Occipital lobe (tissue), 2 donors: ENCODE data around the gene DUSP11. TPM values are rescaled to one million over a fixed set of nuclear protein-coding genes. Genes with fewer than 3 reads are reported as not detected.
"Not testable (repeated sequence)": the region's sequence is repeated elsewhere in the genome, so short reads cannot be mapped to it uniquely, and the experiment has no call there.

Source experiments
- DNase-seq: peaks from one replicate; lab custom pipeline; 2025; lab: John Stamatoyannopoulos, UW
- total RNA-seq: library from RNA; depleted of rRNA; stranded (reverse); fragments of >200 nt; gene quantifications from one replicate; pipeline ENCODE4 v1.2.3, GENCODE V29; 2014

Gene DUSP11
- total RNA-seq, 1 donor from 2014 or later: 32.3 TPM

- DNase-seq: no peak
Observed at GRCh38 chr2:73776381-73776780, 3.5 kb downstream of the DUSP11 start.

- no peak for DNase-seq
Observed at GRCh38 chr2:73772819-73773218, 7.1 kb downstream of the DUSP11 start.

GRCh38 chr2:73770725-73771124, 9.2 kb downstream of the DUSP11 start:
- no peak for DNase-seq

GRCh38 chr2:73766994-73767393, 12.9 kb downstream of the DUSP11 start:
- DNase-seq: no peak

- no peak for DNase-seq
Observed at GRCh38 chr2:73766349-73766748, 13.6 kb downstream of the DUSP11 start.

- no peak for DNase-seq
Observed at GRCh38 chr2:73764945-73765344, 15.0 kb downstream of the DUSP11 start.

- no peak for DNase-seq
Observed at GRCh38 chr2:73762571-73762970, 17.3 kb downstream of the DUSP11 start.

GRCh38 chr2:73759904-73760303, 20.0 kb downstream of the DUSP11 start:
- no peak for DNase-seq

- DNase-seq: no peak
Observed at GRCh38 chr2:73759285-73759764, 20.6 kb downstream of the DUSP11 start.

GRCh38 chr2:73754332-73754731, 25.6 kb downstream of the DUSP11 start:
- not testable (repeated sequence) for DNase-seq

GRCh38 chr2:73749314-73749713, 30.6 kb downstream of the DUSP11 start:
- no peak for DNase-seq

GRCh38 chr2:73746877-73747208, 33.1 kb downstream of the DUSP11 start:
- DNase-seq: no peak

- DNase-seq: no peak
Observed at GRCh38 chr2:73746015-73746876, 33.7 kb downstream of the DUSP11 start.

- DNase-seq: no peak
Observed at GRCh38 chr2:73740767-73741166, 39.1 kb downstream of the DUSP11 start.

GRCh38 chr2:73739101-73739500, 40.8 kb downstream of the DUSP11 start:
- DNase-seq: no peak

- DNase-seq: peak; percentile 93
Observed at GRCh38 chr2:73736855-73737779, 42.8 kb downstream of the DUSP11 start, which contains the start of gene TPRKB. TSS of gene TPRKB (minus strand) at chr2:73737345. CDS start at chr2:73734569, 2,776 bp downstream.

GRCh38 chr2:73736378-73736777, 43.5 kb downstream of the DUSP11 start:
- DNase-seq: no peak

GRCh38 chr2:73730810-73731209, 49.1 kb downstream of the DUSP11 start:
- DNase-seq: peak; percentile 6

GRCh38 chr2:73728711-73729110, 51.2 kb downstream of the DUSP11 start:
- DNase-seq: no peak

GRCh38 chr2:73728043-73728442, 51.9 kb downstream of the DUSP11 start:
- DNase-seq: no peak

- DNase-seq: not testable (repeated sequence)
Observed at GRCh38 chr2:73726657-73727056, 53.2 kb downstream of the DUSP11 start.
